ENCODE measurements around the gene LRP2BP. TPM values are rescaled to one million over a fixed set of nuclear protein-coding genes. Genes with fewer than 3 reads are reported as not detected.

The LRP2BP gene
- total and polyA plus RNA-seq, 2 of the 13 experiments (the other 11 are each of a cell fraction or from before 2014, with no cell fraction given): 0.22 to 0.29 TPM

- TF ChIP-seq ZBTB26 (CRISPR knock-in tag; IDR thresholded peaks at IDR 0.05; ENCODE audit: borderline replicate concordance) (peak; percentile 79; the same call in 1 of the 2 replicates), BRF2 (CRISPR knock-in tag; IDR thresholded peaks at IDR 0.05) (peak; percentile 96), KLF6 (CRISPR knock-in tag; IDR thresholded peaks at IDR 0.05) (peak; percentile 83; the same call in 1 of the 2 replicates), EHMT2 (IDR thresholded peaks at IDR 0.05; ENCODE audit: borderline replicate concordance, low read depth, low read length) (no peak), POGK (CRISPR knock-in tag; conservative IDR thresholded peaks at IDR 0.05) (peak; percentile 94), MZF1 (CRISPR knock-in tag; IDR thresholded peaks at IDR 0.05; ENCODE audit: borderline replicate concordance) (peak; percentile 77; the same call in 1 of the 2 replicates), NR2F2 (IDR thresholded peaks at IDR 0.05; ENCODE audit: borderline replicate concordance, low read depth) (no peak), MXD4 (CRISPR knock-in tag; IDR thresholded peaks at IDR 0.05) (peak; percentile 96), ZNF101 (CRISPR knock-in tag; IDR thresholded peaks at IDR 0.05; ENCODE audit: borderline replicate concordance, low read depth) (no peak; the same call in 1 of the 2 replicates), TFAP4 (IDR thresholded peaks at IDR 0.05; ENCODE audit: borderline replicate concordance, low read depth) (no peak; the same call in 1 of the 2 replicates), ZNF296 (CRISPR knock-in tag; conservative IDR thresholded peaks at IDR 0.05) (peak; percentile 91; the same call in 1 of the 2 replicates), XRCC5 (optimal IDR thresholded peaks at IDR 0.05; ENCODE audit: low read length) (peak; percentile 9), ETV5 (CRISPR knock-in tag; IDR thresholded peaks at IDR 0.05; ENCODE audit: borderline replicate concordance) (peak; percentile 70), ZNF879 (CRISPR knock-in tag; IDR thresholded peaks at IDR 0.05) (peak; percentile 84; the same call in 1 of the 2 replicates), RAD21 (CRISPR knock-in tag; IDR thresholded peaks at IDR 0.05) (peak; percentile 42; the same call in 1 of the 2 replicates), NR2C2 (CRISPR knock-in tag; IDR thresholded peaks at IDR 0.05; ENCODE audit: borderline replicate concordance) (peak; percentile 40; the same call in 1 of the 2 replicates), ZNF510 (CRISPR knock-in tag; IDR thresholded peaks at IDR 0.05; ENCODE audit: low read depth) (peak; percentile 93; the same call in 1 of the 2 replicates), ATF1 (CRISPR knock-in tag; IDR thresholded peaks at IDR 0.05) (no peak), STAT6 (CRISPR knock-in tag; IDR thresholded peaks at IDR 0.05; ENCODE audit: borderline replicate concordance) (peak; percentile 79; the same call in 1 of the 2 replicates), ZNF773 (CRISPR knock-in tag; IDR thresholded peaks at IDR 0.05; ENCODE audit: borderline replicate concordance) (peak; percentile 93; the same call in 1 of the 2 replicates)
Measured at GRCh38 chr4:185395956-185396723, 416 bp upstream of the LRP2BP start (continued).

Measured in HepG2 (cell line).